ENCODE measurements around the gene NPAS2.

- TF ChIP-seq FOXM1 (IDR thresholded peaks at IDR 0.05; ENCODE audit: borderline replicate concordance) (no peak), NFRKB (IDR thresholded peaks at IDR 0.05) (no peak), ZNF384 (IDR thresholded peaks at IDR 0.05) (no peak), BHLHE40 (IDR thresholded peaks at IDR 0.05; ENCODE audit: borderline replicate concordance) (no peak), LEF1 (IDR thresholded peaks at IDR 0.05; ENCODE audit: borderline replicate concordance) (no peak), SP1 (IDR thresholded peaks at IDR 0.05) (no peak), HDGF (IDR thresholded peaks at IDR 0.05; ENCODE audit: borderline replicate concordance) (no peak), ELF4 (IDR thresholded peaks at IDR 0.05) (no peak), L3MBTL2 (conservative IDR thresholded peaks at IDR 0.05) (no peak), PKNOX1 (IDR thresholded peaks at IDR 0.05) (no peak), FOXA1 (IDR thresholded peaks at IDR 0.05) (no peak), FOXK2 (IDR thresholded peaks at IDR 0.05) (no peak), SUZ12 (IDR thresholded peaks at IDR 0.05) (no peak), TARDBP (IDR thresholded peaks at IDR 0.05) (no peak)
Observed at GRCh38 chr2:100990650-100991403, 170.9 kb downstream of the NPAS2 start.

Data from HEK293T (cell line).